OCI-LY3 (cell line): Measurements from ENCODE around the gene STXBP4.

Experiments used
- H2AFZ ChIP-seq: fragments of 200-600, 300-600 bp; shearing (Covaris generic); 2 replicates; pipeline ENCODE4 v1.6.0; 2014; ENCODE audit warnings: antibody characterized with exemption, low read depth, low read length
- H3K27ac ChIP-seq: fragments of 200-600, 300-600 bp; sonication (generic); 2 replicates; pipeline ENCODE4 v1.5.1; 2014; ENCODE audit warnings: mild to moderate bottlenecking, low read length, moderate library complexity, mixed read lengths
- H3K27me3 ChIP-seq: fragments of 200-600, 300-600 bp; sonication (generic); 2 replicates; pipeline ENCODE4 v1.6.1; 2014; ENCODE audit warnings: low read depth, low read length, mixed read lengths
- H3K36me3 ChIP-seq: fragments of 200-600, 300-600 bp; sonication (generic); replicated peaks from 2 replicates; pipeline ENCODE3; 2014; ENCODE audit warnings: low read depth, low read length, mixed read lengths
- H3K4me1 ChIP-seq: fragments of 300-600, 200-600 bp; sonication (generic); 2 replicates; pipeline ENCODE4 v1.6.1; 2014; ENCODE audit warnings: low read length, mixed read lengths
- H3K4me2 ChIP-seq: fragments of 200-600, 300-600 bp; sonication (generic); 2 replicates; pipeline ENCODE4 v1.6.1; 2014; ENCODE audit warnings: low read length, mixed read lengths
- H3K4me3 ChIP-seq: fragments of 300-600, 200-600 bp; sonication (generic); 2 replicates; pipeline ENCODE4 v1.5.1; 2014; ENCODE audit warnings: antibody characterized with exemption, mild to moderate bottlenecking, low read length, moderate library complexity
- H3K79me2 ChIP-seq: fragments of 300-600, 200-600 bp; shearing (Covaris generic); 2 replicates; pipeline ENCODE4 v1.6.1; 2014; ENCODE audit warnings: mild to moderate bottlenecking, low read length, mixed read lengths
- H3K9ac ChIP-seq: fragments of 300-600, 200-600 bp; shearing (Covaris generic); 2 replicates; pipeline ENCODE4 v1.6.0; 2014; ENCODE audit warnings: mild to moderate bottlenecking, low read length, moderate library complexity
- H3K9me3 ChIP-seq: fragments of 200-600, 300-600 bp; shearing (Covaris generic); 2 replicates; pipeline ENCODE4 v1.6.1; 2014; ENCODE audit warnings: low read length, mixed read lengths; ENCODE audit not compliant: insufficient read depth
- H4K20me1 ChIP-seq: fragments of 200-600, 300-600 bp; sonication (generic); 2 replicates; pipeline ENCODE4 v1.6.1; 2016; ENCODE audit warnings: low read length, mixed read lengths; ENCODE audit not compliant: insufficient read depth
- EZH2phosphoT487 ChIP-seq: fragments of 200-600 bp; shearing (Covaris generic); IDR thresholded peaks from 2 replicates; pipeline ENCODE4 v1.6.1; 2018; ENCODE audit warnings: antibody characterized with exemption, mixed run types, low read depth
- TF ChIP-seq, protein P1 (sequence below): fragments of 200-600, 300-600 bp; sonication (generic); IDR thresholded peaks from 2 replicates; pipeline ENCODE4 v1.5.1; 2014; ENCODE audit warnings: antibody characterized with exemption, low read length, low read depth

Gene STXBP4

DNA sequence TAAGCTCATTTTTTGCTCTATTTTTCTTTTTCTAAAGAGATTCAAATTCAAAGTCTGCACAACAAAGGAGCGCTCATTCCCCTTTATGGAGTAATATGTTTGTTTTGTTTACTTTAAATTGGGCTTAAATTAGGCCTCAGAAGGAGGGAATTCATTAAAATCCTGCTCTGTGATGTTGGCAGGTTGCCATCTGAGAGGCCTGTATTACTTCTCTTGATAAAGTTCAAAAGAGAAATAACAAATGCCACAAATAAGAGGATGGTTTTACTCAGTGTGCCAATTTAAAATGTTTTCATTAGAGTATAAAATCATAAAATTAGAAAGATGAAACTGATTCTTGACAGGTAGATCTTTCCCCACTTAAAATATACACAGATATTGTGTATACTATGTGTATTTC, 241.7 kb downstream of the STXBP4 start:
- H2AFZ ChIP-seq: no peak overlapping the region
- no peaks in the 10 kb centered on the region for H3K9me3 ChIP-seq
- TF ChIP-seq, protein P1, sequence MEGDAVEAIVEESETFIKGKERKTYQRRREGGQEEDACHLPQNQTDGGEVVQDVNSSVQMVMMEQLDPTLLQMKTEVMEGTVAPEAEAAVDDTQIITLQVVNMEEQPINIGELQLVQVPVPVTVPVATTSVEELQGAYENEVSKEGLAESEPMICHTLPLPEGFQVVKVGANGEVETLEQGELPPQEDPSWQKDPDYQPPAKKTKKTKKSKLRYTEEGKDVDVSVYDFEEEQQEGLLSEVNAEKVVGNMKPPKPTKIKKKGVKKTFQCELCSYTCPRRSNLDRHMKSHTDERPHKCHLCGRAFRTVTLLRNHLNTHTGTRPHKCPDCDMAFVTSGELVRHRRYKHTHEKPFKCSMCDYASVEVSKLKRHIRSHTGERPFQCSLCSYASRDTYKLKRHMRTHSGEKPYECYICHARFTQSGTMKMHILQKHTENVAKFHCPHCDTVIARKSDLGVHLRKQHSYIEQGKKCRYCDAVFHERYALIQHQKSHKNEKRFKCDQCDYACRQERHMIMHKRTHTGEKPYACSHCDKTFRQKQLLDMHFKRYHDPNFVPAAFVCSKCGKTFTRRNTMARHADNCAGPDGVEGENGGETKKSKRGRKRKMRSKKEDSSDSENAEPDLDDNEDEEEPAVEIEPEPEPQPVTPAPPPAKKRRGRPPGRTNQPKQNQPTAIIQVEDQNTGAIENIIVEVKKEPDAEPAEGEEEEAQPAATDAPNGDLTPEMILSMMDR: no peak
- TF ChIP-seq EZH2phosphoT487: no peak
- H3K4me1 ChIP-seq: no peaks in the 10 kb centered on the region
- H4K20me1 ChIP-seq: no peaks in the 10 kb centered on the region
- no peak overlapping the region for H3K27ac ChIP-seq
- H3K9ac ChIP-seq: no peak overlapping the region
- no peak overlapping the region for H3K4me2 ChIP-seq
- no peaks in the 10 kb centered on the region for H3K79me2 ChIP-seq
- H3K27me3 ChIP-seq: no peaks in the 10 kb centered on the region
- no peak overlapping the region for H3K4me3 ChIP-seq
- H3K36me3 ChIP-seq: no peaks in the 10 kb centered on the region

DNA sequence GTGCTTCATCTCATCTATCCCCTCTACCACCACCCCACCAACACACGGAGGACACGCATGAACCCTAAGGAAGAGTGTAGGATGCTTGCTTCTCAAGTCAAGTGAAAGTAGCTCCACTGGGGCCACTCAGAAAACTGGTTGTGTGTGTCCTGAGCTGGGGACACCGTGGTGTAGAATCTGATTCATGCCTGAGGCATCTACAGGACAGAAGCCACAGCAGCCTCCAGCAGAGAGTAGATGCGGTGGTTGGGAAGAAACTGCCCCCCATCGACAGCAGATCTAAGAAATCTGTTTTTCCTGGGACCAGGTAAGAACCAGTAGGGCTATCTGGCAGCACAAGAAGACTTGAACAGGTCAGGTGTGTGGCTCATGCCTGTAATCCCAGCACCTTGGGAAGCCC, 244.3 kb downstream of the STXBP4 start:
- no peaks in the 10 kb centered on the region for H3K27me3 ChIP-seq
- no peaks in the 10 kb centered on the region for H3K79me2 ChIP-seq
- TF ChIP-seq, protein P1: no peak
- no peak for TF ChIP-seq EZH2phosphoT487
- H3K4me3 ChIP-seq: no peak overlapping the region
- H4K20me1 ChIP-seq: no peaks in the 10 kb centered on the region
- H3K9ac ChIP-seq: no peak overlapping the region
- no peak overlapping the region for H3K27ac ChIP-seq
- no peaks in the 10 kb centered on the region for H3K36me3 ChIP-seq
- no peak overlapping the region for H2AFZ ChIP-seq
- H3K4me2 ChIP-seq: no peak overlapping the region
- H3K4me1 ChIP-seq: no peaks in the 10 kb centered on the region
- H3K9me3 ChIP-seq: no peaks in the 10 kb centered on the region

DNA sequence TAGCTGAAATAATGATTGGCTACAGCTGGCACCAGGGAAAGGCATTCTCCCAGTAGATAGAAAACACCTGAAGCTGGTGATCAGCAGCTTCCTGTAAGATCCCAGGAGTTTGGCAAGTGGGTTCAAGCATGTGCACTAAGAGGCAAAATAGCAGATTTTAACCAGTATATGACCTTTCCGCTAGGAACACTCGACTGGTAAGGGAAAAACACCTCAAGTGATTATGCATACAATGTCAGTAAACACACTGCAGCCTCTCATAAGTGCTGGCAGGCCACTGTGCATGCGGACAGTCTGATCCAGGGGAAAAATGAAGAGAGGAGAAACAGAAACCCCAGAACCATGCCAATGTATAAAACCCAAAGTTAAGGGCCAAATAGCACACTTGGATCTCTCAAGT, 247.1 kb downstream of the STXBP4 start:
- TF ChIP-seq EZH2phosphoT487: no peak
- TF ChIP-seq, protein P1: no peak
- Histone ChIP-seq H3K9me3 (no peaks in the 10 kb centered on the region), H3K36me3 (no peaks in the 10 kb centered on the region), H3K9ac (no peak overlapping the region), H2AFZ (no peak overlapping the region), H3K4me1 (no peaks in the 10 kb centered on the region), H3K79me2 (no peaks in the 10 kb centered on the region), H3K4me3 (no peak overlapping the region), H3K27ac (no peak overlapping the region), H3K27me3 (no peaks in the 10 kb centered on the region), H3K4me2 (no peak overlapping the region), H4K20me1 (no peaks in the 10 kb centered on the region)

DNA sequence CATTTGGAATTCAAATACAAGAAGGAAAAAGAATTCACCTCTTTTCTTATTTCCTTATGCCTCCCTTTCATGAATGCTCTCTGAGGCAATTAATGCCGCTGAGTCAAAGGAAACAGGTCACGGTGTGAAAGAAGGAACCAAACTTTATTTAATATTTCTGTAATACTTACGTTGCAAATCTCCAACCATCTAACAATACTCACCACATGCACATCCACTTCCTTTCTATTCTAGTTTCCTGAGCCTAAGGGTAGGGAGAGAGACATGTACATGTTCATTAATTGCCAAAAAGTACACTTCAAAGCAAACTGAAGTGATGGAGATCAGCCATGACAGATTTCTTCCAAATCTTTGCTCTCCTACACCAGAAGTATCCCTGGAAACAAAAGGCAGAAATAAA, 248.3 kb downstream of the STXBP4 start:
- H3K4me3 ChIP-seq: no peak overlapping the region
- H3K4me1 ChIP-seq: no peaks in the 10 kb centered on the region
- H2AFZ ChIP-seq: no peak overlapping the region
- no peaks in the 10 kb centered on the region for H3K27me3 ChIP-seq
- H3K9me3 ChIP-seq: no peaks in the 10 kb centered on the region
- H3K4me2 ChIP-seq: no peak overlapping the region
- no peaks in the 10 kb centered on the region for H4K20me1 ChIP-seq
- H3K79me2 ChIP-seq: no peaks in the 10 kb centered on the region
- H3K9ac ChIP-seq: no peak overlapping the region
- TF ChIP-seq EZH2phosphoT487: no peak
- TF ChIP-seq, protein P1: no peak
- H3K27ac ChIP-seq: no peak overlapping the region
- H3K36me3 ChIP-seq: no peaks in the 10 kb centered on the region
